ENCODE data around the gene SPATA6L. TPM values are rescaled to one million over a fixed set of nuclear protein-coding genes. Genes with fewer than 3 reads are reported as not detected.
A peak's percentile ranks its signal among the peaks of the same experiment; 100 is the strongest.

Gene SPATA6L
- total and polyA plus RNA-seq, 4 donors = 1.6 to 6.2 (median 2.2) TPM

GRCh38 chr9:4663956-4664355 is 2.3 kb downstream of the SPATA6L start:
- Histone ChIP-seq H3K27ac (ENCODE audit: low read depth in 1 of 2, low read length in 2 of 2) (peak overlapping the region; percentile 94 to 97), H3K9ac (ENCODE audit: low read depth in 1 of 2, low read length in 2 of 2) (peak overlapping the region in 1 of 2 donors; percentile 83), H3K9me3 (ENCODE audit: control insufficient read depth in 4 of 4, low read length in 3 of 4) (no peaks in the 10 kb centered on the region), H3K27me3 (ENCODE audit: control insufficient read depth in 4 of 4, insufficient read depth in 4 of 4, low read length in 3 of 4) (no peaks in the 10 kb centered on the region), H3K4me1 (ENCODE audit: control insufficient read depth in 4 of 4, insufficient read depth in 4 of 4, low read length in 3 of 4) (peaks cover 0 to 30% (median 12%) of the 10 kb centered on the region in 4 donors), H3K4me3 (ENCODE audit: low read depth in 1 of 3, low read length in 3 of 3) (peak overlapping the region; percentile 69 to 95 (median 85)), H3K36me3 (ENCODE audit: control insufficient read depth in 4 of 4, insufficient read depth in 3 of 4, low read depth in 1 of 4, low read length in 3 of 4) (no peaks in the 10 kb centered on the region)
- WGBS = 79% methylated on average over 3 of the region's 3 CpGs
- TF ChIP-seq NR2F2 (IDR thresholded peaks at IDR 0.05) = no peak
- no peak for TF ChIP-seq YY1 (IDR thresholded peaks at IDR 0.05)
- no peak for TF ChIP-seq HNF4A (conservative IDR thresholded peaks at IDR 0.05)
- no peak for TF ChIP-seq RXRA (IDR thresholded peaks at IDR 0.05)
- no peak for TF ChIP-seq SP1 (IDR thresholded peaks at IDR 0.05)
- TF ChIP-seq ATF3 (IDR thresholded peaks at IDR 0.05) = no peak
- TF ChIP-seq, protein P1, sequence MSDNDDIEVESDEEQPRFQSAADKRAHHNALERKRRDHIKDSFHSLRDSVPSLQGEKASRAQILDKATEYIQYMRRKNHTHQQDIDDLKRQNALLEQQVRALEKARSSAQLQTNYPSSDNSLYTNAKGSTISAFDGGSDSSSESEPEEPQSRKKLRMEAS (IDR thresholded peaks at IDR 0.05) = no peak
- no peak for TF ChIP-seq EGR1 (IDR thresholded peaks at IDR 0.05; ENCODE audit: low read depth in 2 of 2)
- TF ChIP-seq HNF4G (IDR thresholded peaks at IDR 0.05) = no peak
- TF ChIP-seq, protein P2, sequence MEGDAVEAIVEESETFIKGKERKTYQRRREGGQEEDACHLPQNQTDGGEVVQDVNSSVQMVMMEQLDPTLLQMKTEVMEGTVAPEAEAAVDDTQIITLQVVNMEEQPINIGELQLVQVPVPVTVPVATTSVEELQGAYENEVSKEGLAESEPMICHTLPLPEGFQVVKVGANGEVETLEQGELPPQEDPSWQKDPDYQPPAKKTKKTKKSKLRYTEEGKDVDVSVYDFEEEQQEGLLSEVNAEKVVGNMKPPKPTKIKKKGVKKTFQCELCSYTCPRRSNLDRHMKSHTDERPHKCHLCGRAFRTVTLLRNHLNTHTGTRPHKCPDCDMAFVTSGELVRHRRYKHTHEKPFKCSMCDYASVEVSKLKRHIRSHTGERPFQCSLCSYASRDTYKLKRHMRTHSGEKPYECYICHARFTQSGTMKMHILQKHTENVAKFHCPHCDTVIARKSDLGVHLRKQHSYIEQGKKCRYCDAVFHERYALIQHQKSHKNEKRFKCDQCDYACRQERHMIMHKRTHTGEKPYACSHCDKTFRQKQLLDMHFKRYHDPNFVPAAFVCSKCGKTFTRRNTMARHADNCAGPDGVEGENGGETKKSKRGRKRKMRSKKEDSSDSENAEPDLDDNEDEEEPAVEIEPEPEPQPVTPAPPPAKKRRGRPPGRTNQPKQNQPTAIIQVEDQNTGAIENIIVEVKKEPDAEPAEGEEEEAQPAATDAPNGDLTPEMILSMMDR (IDR thresholded peaks at IDR 0.05; ENCODE audit: low read depth, low read length, missing input control) = no peak
- TF ChIP-seq ZBTB33 (IDR thresholded peaks at IDR 0.05) = no peak
- no peak for TF ChIP-seq FOXA1 (IDR thresholded peaks at IDR 0.05)
- no peak for TF ChIP-seq RAD21 (IDR thresholded peaks at IDR 0.05)
- TF ChIP-seq JUND (IDR thresholded peaks at IDR 0.05) = no peak
- DNase-seq (ENCODE audit: low spot score) = no peak

- Histone ChIP-seq H3K9me3 (ENCODE audit: control insufficient read depth in 4 of 4, low read length in 3 of 4) (no peaks in the 10 kb centered on the region), H3K4me1 (ENCODE audit: control insufficient read depth in 4 of 4, insufficient read depth in 4 of 4, low read length in 3 of 4) (peaks cover 4 to 33% (median 15%) of the 10 kb centered on the region in 4 donors), H3K4me3 (ENCODE audit: low read depth in 1 of 3, low read length in 3 of 3) (peak overlapping the region; percentile 73 to 95 (median 85)), H3K36me3 (ENCODE audit: control insufficient read depth in 4 of 4, insufficient read depth in 3 of 4, low read depth in 1 of 4, low read length in 3 of 4) (no peaks in the 10 kb centered on the region), H3K9ac (ENCODE audit: low read depth in 1 of 2, low read length in 2 of 2) (peak overlapping the region; percentile 83 to 95), H3K27ac (ENCODE audit: low read depth in 1 of 2, low read length in 2 of 2) (peak overlapping the region; percentile 94 to 97), H3K27me3 (ENCODE audit: control insufficient read depth in 4 of 4, insufficient read depth in 4 of 4, low read length in 3 of 4) (no peaks in the 10 kb centered on the region)
- WGBS = 25% methylated on average over 13 of the region's 13 CpGs
- no peak for DNase-seq (ENCODE audit: low spot score)
- no peak for TF ChIP-seq ZBTB33 (IDR thresholded peaks at IDR 0.05)
- peak; percentile 37 for TF ChIP-seq TAF1 (conservative IDR thresholded peaks at IDR 0.05)
- TF ChIP-seq REST (IDR thresholded peaks at IDR 0.05) = peak; percentile 66
- TF ChIP-seq GABPA (IDR thresholded peaks at IDR 0.05 in 1 of 2, conservative IDR thresholded peaks at IDR 0.05 in 1 of 2) = peak in 1 of 2 donors; percentile 28
- TF ChIP-seq HNF4A (conservative IDR thresholded peaks at IDR 0.05) = no peak
- peak; percentile 21 for TF ChIP-seq SP1 (IDR thresholded peaks at IDR 0.05)
- TF ChIP-seq, protein P1 (IDR thresholded peaks at IDR 0.05) = peak; percentile 62
- no peak for TF ChIP-seq HNF4G (IDR thresholded peaks at IDR 0.05)
- peak; percentile 50 for TF ChIP-seq ATF3 (IDR thresholded peaks at IDR 0.05)
Observed at GRCh38 chr9:4662989-4663792, 3.1 kb downstream of the SPATA6L start.

All from liver (tissue), 9 donors.